Trophoblast cell (in vitro differentiated cells and primary cell): ENCODE measurements around the gene AGBL5.

Source experiments
- DNase-seq, 2 donors: peaks; one replicate each; pipeline ENCODE4 v3.0.0-alpha.2; 2016
- H2AFZ ChIP-seq: 2 replicates; pipeline ENCODE4 v1.6.1; 2013; ENCODE audit warnings: low read length, moderate library complexity, mild to moderate bottlenecking; ENCODE audit not compliant: insufficient read depth, poor library complexity
- H2AK5ac ChIP-seq: 2 replicates; pipeline ENCODE4 v1.6.1; 2013; ENCODE audit warnings: mild to moderate bottlenecking, low read length
- H2BK120ac ChIP-seq: 2 replicates; pipeline ENCODE4 v1.6.1; 2013; ENCODE audit warnings: low read length, mild to moderate bottlenecking, moderate library complexity; ENCODE audit not compliant: insufficient read depth, poor library complexity
- H2BK12ac ChIP-seq: 2 replicates; pipeline ENCODE4 v1.6.1; 2013; ENCODE audit warnings: mild to moderate bottlenecking, low read length, moderate library complexity
- H2BK5ac ChIP-seq: 2 replicates; pipeline ENCODE4 v1.6.1; 2013; ENCODE audit warnings: low read length, low read depth, moderate library complexity, mild to moderate bottlenecking; ENCODE audit not compliant: poor library complexity
- H3K14ac ChIP-seq: 2 replicates; pipeline ENCODE4 v1.6.1; 2013; ENCODE audit warnings: mild to moderate bottlenecking, low read length
- H3K18ac ChIP-seq: 2 replicates; pipeline ENCODE4 v1.6.1; 2013; ENCODE audit warnings: mild to moderate bottlenecking, low read length
- H3K23ac ChIP-seq: 2 replicates; pipeline ENCODE4 v1.6.1; 2013; ENCODE audit warnings: low read length
- H3K27ac ChIP-seq: 2 replicates; pipeline ENCODE4 v1.5.1; 2013; ENCODE audit warnings: low read depth, mild to moderate bottlenecking, inconsistent platforms, low read length, moderate library complexity
- H3K27me3 ChIP-seq: 2 replicates; pipeline ENCODE4 v1.6.1; 2013; ENCODE audit warnings: inconsistent platforms, mild to moderate bottlenecking, low read length, moderate library complexity; ENCODE audit not compliant: insufficient read depth
- H3K36me3 ChIP-seq, 2 experiments: 1 replicate in 1 of 2; 2 replicates in 1 of 2; pipeline ENCODE4 v1.6.1; 2013; ENCODE audit warnings: low read length in 2 of 2, mild to moderate bottlenecking in 2 of 2, moderate library complexity in 1 of 2; ENCODE audit not compliant: insufficient read depth in 2 of 2, control insufficient read depth in 1 of 2
- H3K4ac ChIP-seq: 2 replicates; pipeline ENCODE4 v1.6.1; 2013; ENCODE audit warnings: low read depth, mild to moderate bottlenecking, low read length, moderate library complexity
- H3K4me1 ChIP-seq, 2 experiments: 1 replicate in 1 of 2; 2 replicates in 1 of 2; pipeline ENCODE4 v1.6.1; 2013; ENCODE audit warnings: low read length in 2 of 2, mild to moderate bottlenecking in 2 of 2, moderate library complexity in 1 of 2; ENCODE audit not compliant: insufficient read depth in 2 of 2, control insufficient read depth in 1 of 2
- H3K4me2 ChIP-seq: 2 replicates; pipeline ENCODE4 v1.6.1; 2013; ENCODE audit warnings: inconsistent platforms, mild to moderate bottlenecking, low read length, moderate library complexity
- H3K4me3 ChIP-seq: 2 replicates; pipeline ENCODE4 v1.5.1; 2013; ENCODE audit warnings: mild to moderate bottlenecking, low read depth, low read length, inconsistent platforms
- H3K79me1 ChIP-seq: one replicate; pipeline ENCODE4 v1.6.1; 2013; ENCODE audit warnings: low read length
- H3K79me2 ChIP-seq: 2 replicates; pipeline ENCODE4 v1.6.1; 2013; ENCODE audit warnings: low read length, mild to moderate bottlenecking; ENCODE audit not compliant: control insufficient read depth, insufficient read depth, poor library complexity
- H3K9ac ChIP-seq: 2 replicates; pipeline ENCODE4 v1.6.1; 2013; ENCODE audit warnings: mild to moderate bottlenecking, low read length
- H3K9me3 ChIP-seq: 2 replicates; pipeline ENCODE4 v1.6.1; 2013; ENCODE audit warnings: low read depth, mild to moderate bottlenecking, control low read depth, inconsistent platforms, low read length; ENCODE audit not compliant: insufficient read depth
- H4K12ac ChIP-seq: 2 replicates; pipeline ENCODE4 v1.6.1; 2013; ENCODE audit warnings: low read depth, mild to moderate bottlenecking, low read length, moderate library complexity
- H4K8ac ChIP-seq: 2 replicates; pipeline ENCODE4 v1.6.1; 2013; ENCODE audit warnings: low read depth, mild to moderate bottlenecking, low read length, moderate library complexity
- H4K91ac ChIP-seq: one replicate; pipeline ENCODE4 v1.6.1; 2013; ENCODE audit warnings: low read depth, mild to moderate bottlenecking, low read length, moderate library complexity
- WGBS: extraction: QIAGEN DNeasy Blood & Tissue Kit; methylation state at CpG from one replicate; pipeline ENCODE4 v1.1.7; 2013; ENCODE audit warnings: missing lambda C conversion rate; ENCODE audit not compliant: insufficient read length, insufficient coverage; ENCODE audit errors: extremely low coverage; 5-methylcytosine and 5-hydroxymethylcytosine counted together

AGBL5 gene

GRCh38 chr2:27039426-27039825 is 12.0 kb upstream of the AGBL5 start:
- no peak overlapping the region for H2AFZ ChIP-seq
- no peak overlapping the region for H4K91ac ChIP-seq
- H3K9me3 ChIP-seq = no peaks in the 10 kb centered on the region
- no peak for DNase-seq
- no peak overlapping the region for H2BK120ac ChIP-seq
- H2AK5ac ChIP-seq = no peak overlapping the region
- no peak overlapping the region for H3K4me3 ChIP-seq
- no peak overlapping the region for H3K4ac ChIP-seq
- no peak overlapping the region for H3K4me2 ChIP-seq
- H3K9ac ChIP-seq = no peak overlapping the region
- no peak overlapping the region for H3K27ac ChIP-seq
- H3K14ac ChIP-seq = no peak overlapping the region
- H2BK5ac ChIP-seq = no peak overlapping the region
- no peak overlapping the region for H2BK12ac ChIP-seq
- no peak overlapping the region for H4K12ac ChIP-seq
- peaks cover 73 to 82% of the 10 kb centered on the region in 2 experiments for H3K36me3 ChIP-seq
- H4K8ac ChIP-seq = no peak overlapping the region
- H3K79me1 ChIP-seq = no peaks in the 10 kb centered on the region
- H3K27me3 ChIP-seq = no peaks in the 10 kb centered on the region
- no peaks in the 10 kb centered on the region for H3K79me2 ChIP-seq
- WGBS = no CpG with 5 or more reads among the region's 6 CpGs
- H3K23ac ChIP-seq = no peak overlapping the region
- H3K18ac ChIP-seq = no peak overlapping the region
- no peaks in the 10 kb centered on the region for H3K4me1 ChIP-seq

DNA sequence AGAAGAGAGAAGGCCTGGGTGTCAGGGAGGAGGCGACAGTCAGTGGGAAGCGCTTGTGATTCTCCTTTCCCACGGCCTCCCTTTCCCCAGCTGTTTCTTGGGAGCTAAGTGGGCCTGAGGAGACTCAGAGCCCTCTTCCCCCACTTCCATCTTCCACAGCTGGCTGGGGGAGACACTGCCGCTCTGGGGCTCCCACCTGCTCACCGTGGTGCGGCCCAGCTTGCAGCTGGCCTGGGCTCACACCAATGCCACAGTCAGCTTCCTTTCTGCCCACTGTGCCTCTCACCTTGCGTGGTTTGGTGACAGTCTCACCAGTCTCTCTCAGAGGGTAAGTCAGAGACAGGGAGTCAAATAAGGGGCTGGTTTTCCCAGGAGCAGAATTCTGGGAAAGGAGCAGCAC is 11.6 kb upstream of the AGBL5 start:
- Histone ChIP-seq H3K36me3 (peaks cover 72 to 81% of the 10 kb centered on the region in 2 experiments), H3K27ac (no peak overlapping the region), H3K4me2 (no peak overlapping the region), H3K14ac (no peak overlapping the region), H2BK120ac (no peak overlapping the region), H3K4me3 (no peak overlapping the region), H3K4ac (no peak overlapping the region), H4K12ac (no peak overlapping the region), H3K4me1 (no peaks in the 10 kb centered on the region), H3K9me3 (no peaks in the 10 kb centered on the region), H4K8ac (no peak overlapping the region), H2BK5ac (no peak overlapping the region), H3K18ac (no peak overlapping the region), H2BK12ac (no peak overlapping the region), H3K9ac (no peak overlapping the region), H3K27me3 (no peaks in the 10 kb centered on the region), H2AK5ac (no peak overlapping the region), H3K23ac (no peak overlapping the region), H3K79me2 (no peaks in the 10 kb centered on the region), H3K79me1 (no peaks in the 10 kb centered on the region), H4K91ac (no peak overlapping the region), H2AFZ (no peak overlapping the region)
- WGBS = no CpG with 5 or more reads among the region's 7 CpGs
- no peak for DNase-seq

GRCh38 chr2:27040282-27040681 is 11.2 kb upstream of the AGBL5 start:
- Histone ChIP-seq H3K4me1 (no peaks in the 10 kb centered on the region), H4K8ac (no peak overlapping the region), H3K79me1 (no peaks in the 10 kb centered on the region), H3K27ac (no peak overlapping the region), H3K79me2 (no peaks in the 10 kb centered on the region), H4K91ac (no peak overlapping the region), H4K12ac (no peak overlapping the region), H3K23ac (no peak overlapping the region), H3K14ac (no peak overlapping the region), H3K4ac (no peak overlapping the region), H3K9me3 (no peaks in the 10 kb centered on the region), H2AFZ (no peak overlapping the region), H3K4me2 (no peak overlapping the region), H3K9ac (no peak overlapping the region), H2AK5ac (no peak overlapping the region), H2BK12ac (no peak overlapping the region), H3K27me3 (no peaks in the 10 kb centered on the region), H3K18ac (no peak overlapping the region), H3K36me3 (peaks cover 68 to 77% of the 10 kb centered on the region in 2 experiments), H2BK5ac (no peak overlapping the region), H2BK120ac (no peak overlapping the region), H3K4me3 (no peak overlapping the region)
- WGBS = no CpG with 5 or more reads among the region's 8 CpGs
- no peak for DNase-seq

DNA sequence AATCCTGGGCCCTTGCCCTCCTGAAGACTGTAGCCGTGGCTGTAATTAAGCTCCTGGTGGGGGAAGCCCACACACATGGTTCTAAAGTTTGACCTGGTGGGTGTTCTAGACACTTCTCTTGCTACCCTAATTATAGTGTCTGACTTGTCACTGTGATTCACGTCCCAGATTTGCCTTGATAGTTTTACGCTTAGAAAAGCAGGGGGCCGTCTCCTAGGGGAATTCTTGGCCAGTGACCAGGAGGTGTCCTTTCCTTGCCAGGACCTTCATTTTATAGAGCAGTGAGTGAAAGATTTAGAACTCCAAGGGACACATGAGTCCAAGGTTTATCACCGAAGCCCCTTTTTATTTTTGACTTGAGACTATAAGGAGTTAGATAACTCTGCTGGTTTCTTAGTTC is 9.7 kb upstream of the AGBL5 start:
- peaks cover 54 to 62% of the 10 kb centered on the region in 2 experiments for H3K36me3 ChIP-seq
- no peak overlapping the region for H3K14ac ChIP-seq
- H3K4me1 ChIP-seq = no peaks in the 10 kb centered on the region
- H3K79me1 ChIP-seq = no peaks in the 10 kb centered on the region
- no peak overlapping the region for H3K4me2 ChIP-seq
- no peaks in the 10 kb centered on the region for H3K9me3 ChIP-seq
- H4K12ac ChIP-seq = no peak overlapping the region
- no peaks in the 10 kb centered on the region for H3K79me2 ChIP-seq
- no peak overlapping the region for H4K8ac ChIP-seq
- no peak overlapping the region for H3K4me3 ChIP-seq
- H4K91ac ChIP-seq = no peak overlapping the region
- no peak overlapping the region for H2BK12ac ChIP-seq
- DNase-seq = no peak
- H3K9ac ChIP-seq = no peak overlapping the region
- no CpG with 5 or more reads among the region's 5 CpGs for WGBS
- no peaks in the 10 kb centered on the region for H3K27me3 ChIP-seq
- no peak overlapping the region for H2BK5ac ChIP-seq
- no peak overlapping the region for H3K4ac ChIP-seq
- no peak overlapping the region for H3K18ac ChIP-seq
- no peak overlapping the region for H2AFZ ChIP-seq
- H2AK5ac ChIP-seq = no peak overlapping the region
- no peak overlapping the region for H2BK120ac ChIP-seq
- H3K23ac ChIP-seq = no peak overlapping the region
- no peak overlapping the region for H3K27ac ChIP-seq
